Karpas-422 (cell line): Measurements from ENCODE around the gene DNAL4. TPM values are rescaled to one million over a fixed set of nuclear protein-coding genes. Genes with fewer than 3 reads are reported as not detected.

Source experiments
- DNase-seq: peaks from one replicate; pipeline ENCODE4 v3.0.0-alpha.2; 2015
- H2AFZ ChIP-seq: fragments of 200-600 bp; sonication (generic); 2 replicates; pipeline ENCODE4 v1.6.1; 2014; ENCODE audit warnings: antibody characterized with exemption, low read length, mixed read lengths
- H3K27ac ChIP-seq: fragments of 200-600 bp; sonication (generic); 2 replicates; pipeline ENCODE4 v1.5.1; 2014; ENCODE audit warnings: mild to moderate bottlenecking, low read length, moderate library complexity
- H3K27me3 ChIP-seq: fragments of 200-600 bp; sonication (generic); 2 replicates; pipeline ENCODE4 v1.6.1; 2014; ENCODE audit warnings: low read length, mixed read lengths
- H3K36me3 ChIP-seq: fragments of 200-600 bp; sonication (generic); 2 replicates; pipeline ENCODE4 v1.6.1; 2014; ENCODE audit warnings: low read length, mixed read lengths; ENCODE audit not compliant: insufficient read depth
- H3K4me1 ChIP-seq: fragments of 200-600 bp; sonication (generic); 2 replicates; pipeline ENCODE4 v1.6.1; 2014; ENCODE audit warnings: mild to moderate bottlenecking, low read length, mixed read lengths
- H3K4me2 ChIP-seq: fragments of 200-600 bp; sonication (generic); 2 replicates; pipeline ENCODE4 v1.6.1; 2014; ENCODE audit warnings: low read length, low read depth, mild to moderate bottlenecking; ENCODE audit not compliant: poor library complexity, severe bottlenecking
- H3K4me3 ChIP-seq: fragments of 200-600 bp; sonication (generic); 2 replicates; pipeline ENCODE4 v1.5.1; 2014; ENCODE audit warnings: mild to moderate bottlenecking, antibody characterized with exemption, low read length, mixed read lengths
- H3K79me2 ChIP-seq: fragments of 200-600 bp; sonication (generic); 2 replicates; pipeline ENCODE4 v1.6.1; 2014; ENCODE audit warnings: mild to moderate bottlenecking, low read length, mixed read lengths
- H3K9ac ChIP-seq: fragments of 200-600 bp; sonication (generic); 2 replicates; pipeline ENCODE4 v1.6.0; 2014; ENCODE audit warnings: low read length
- H3K9me2 ChIP-seq: fragments of 200-600 bp; sonication (generic), shearing (Covaris generic); replicated peaks from 2 replicates; pipeline ENCODE4 v1.6.0; 2014; ENCODE audit warnings: mild to moderate bottlenecking, low read length, moderate library complexity; ENCODE audit not compliant: insufficient read depth
- H3K9me3 ChIP-seq: fragments of 300-700, 200-600 bp; sonication (generic); 2 replicates; pipeline ENCODE4 v1.6.1; 2014; ENCODE audit warnings: low read length, mixed read lengths
- H4K20me1 ChIP-seq: fragments of 200-600 bp; sonication (generic); 2 replicates; pipeline ENCODE4 v1.6.1; 2014; ENCODE audit warnings: mild to moderate bottlenecking, antibody characterized with exemption, low read length, low read depth; ENCODE audit not compliant: insufficient read depth
- small RNA-seq: library from RNA; depleted of rRNA; stranded (forward); fragments of <200 nt; gene quantifications from one replicate; pipeline ENCODE3, GENCODE V24; 2014
- total RNA-seq: library from RNA; depleted of rRNA; stranded (reverse); fragments of >200 nt; shearing (Covaris generic); gene quantifications from 2 replicates; pipeline ENCODE4 v1.2.3, GENCODE V29; 2014; ENCODE audit warnings: low replicate concordance; rRNA removed

DNAL4 gene
- total RNA-seq, 1 experiment from 2014 or later: 3.2 TPM

GRCh38 chr22:38729946-38730345 lies 64.0 kb downstream of the DNAL4 start:
- Histone ChIP-seq H3K27ac (no peak overlapping the region), H3K9ac (no peak overlapping the region), H2AFZ (no peak overlapping the region), H3K9me3 (no peaks in the 10 kb centered on the region), H4K20me1 (no peaks in the 10 kb centered on the region), H3K4me2 (no peak overlapping the region), H3K36me3 (peaks cover 12% of the 10 kb centered on the region), H3K27me3 (no peaks in the 10 kb centered on the region), H3K4me1 (no peaks in the 10 kb centered on the region), H3K4me3 (no peak overlapping the region), H3K79me2 (no peaks in the 10 kb centered on the region), H3K9me2 (no peaks in the 10 kb centered on the region)
- DNase-seq: no peak

- peaks cover 5% of the 10 kb centered on the region; the same call in 1 of the 2 replicates for H4K20me1 ChIP-seq
- no peak overlapping the region for H3K27ac ChIP-seq
- H2AFZ ChIP-seq: no peak overlapping the region
- H3K9me2 ChIP-seq: no peaks in the 10 kb centered on the region
- H3K79me2 ChIP-seq: no peaks in the 10 kb centered on the region
- no peaks in the 10 kb centered on the region for H3K4me1 ChIP-seq
- no peaks in the 10 kb centered on the region for H3K27me3 ChIP-seq
- no peak overlapping the region for H3K9ac ChIP-seq
- H3K4me2 ChIP-seq: no peak overlapping the region
- peaks cover 16% of the 10 kb centered on the region for H3K36me3 ChIP-seq
- no peak overlapping the region for H3K4me3 ChIP-seq
- H3K9me3 ChIP-seq: no peaks in the 10 kb centered on the region
- DNase-seq: no peak
These were observed 64.8 kb downstream of the DNAL4 start for GRCh38 chr22:38728871-38729796.

Small RNA genes lying within 50 kb of the gene (small RNA-seq; reads per million reads assigned to genes)
- 0.20 reads per million for gene AL021707.8

Other genes with a start within 250 kb of the DNAL4 start
- gene DMC1, start 224.0 kb downstream of the DNAL4 start, total RNA-seq: 3.8 and 26.0 TPM in 2 replicates
- 3.7 and 14.4 TPM in 2 replicates for gene FAM227A, start 137.8 kb downstream of the DNAL4 start, total RNA-seq
- gene CBY1, start 137.5 kb downstream of the DNAL4 start, total RNA-seq: 11.1 and 13.2 TPM in 2 replicates
- gene TOMM22, start 112.2 kb downstream of the DNAL4 start, total RNA-seq: 57.8 and 74.1 TPM in 2 replicates
- gene JOSD1, start 93.2 kb downstream of the DNAL4 start, total RNA-seq: 50.5 and 64.1 TPM in 2 replicates
- gene GTPBP1, start 88.2 kb downstream of the DNAL4 start, total RNA-seq: 47.6 and 53.4 TPM in 2 replicates
- gene SUN2, start 38.1 kb downstream of the DNAL4 start, total RNA-seq: 23.3 and 44.9 TPM in 2 replicates
- gene NPTXR, start 49.9 kb upstream of the DNAL4 start, total RNA-seq: not detected in 2 replicates
- 30.5 and 46.4 TPM in 2 replicates for gene CBX6, start 78.1 kb upstream of the DNAL4 start, total RNA-seq
- gene APOBEC3A, start 163.5 kb upstream of the DNAL4 start, total RNA-seq: not detected in 2 replicates
- gene APOBEC3B, start 188.2 kb upstream of the DNAL4 start, total RNA-seq: not detected in 2 replicates
- gene APOBEC3C, start 220.1 kb upstream of the DNAL4 start, total RNA-seq: 6.2 TPM in 2 replicates
- gene APOBEC3D, start 227.0 kb upstream of the DNAL4 start, total RNA-seq: 2.1 and 4.3 TPM in 2 replicates
- 0.93 and 2.6 TPM in 2 replicates for gene APOBEC3F, start 246.7 kb upstream of the DNAL4 start, total RNA-seq